ENCODE results near the gene XG. TPM values are rescaled to one million over a fixed set of nuclear protein-coding genes. Genes with fewer than 3 reads are reported as not detected.
"Not testable (repeated sequence)": the region's sequence is repeated elsewhere in the genome, so short reads cannot be mapped to it uniquely, and the experiment has no call there.

Gene XG
- total RNA-seq, result not detected

- H3K27ac Mint-ChIP-seq, result not testable (repeated sequence)
Measured at GRCh38 chrX:2751874-2752300, at the start of gene XG. Gene XG, plus strand, starts transcription at chrX:2752040. Its CDS starts 235 bp downstream, at chrX:2752275.

GRCh38 chrX:2703991-2704369, 47.9 kb upstream of the XG start:
- Mint-ChIP-seq H3K27me3 (no peaks in the 10 kb centered on the region), H3K4me1 (peaks cover 75% of the 10 kb centered on the region), H3K27ac (peak overlapping the region; percentile 51), H3K9me3 (peaks cover 5% of the 10 kb centered on the region), H3K36me3 (peaks cover 44% of the 10 kb centered on the region), H3K4me3 (peak overlapping the region; percentile 62)
- no peak for DNase-seq

More at GRCh38 chrX:2751874-2752300, at the start of gene XG:
- not testable (repeated sequence) for DNase-seq, H3K27me3 Mint-ChIP-seq, H3K36me3 Mint-ChIP-seq, H3K9me3 Mint-ChIP-seq, H3K4me1 Mint-ChIP-seq, H3K4me3 Mint-ChIP-seq

GRCh38 chrX:2705046-2705832, 46.6 kb upstream of the XG start:
- no peak for DNase-seq
- peaks cover 4% of the 10 kb centered on the region for H3K9me3 Mint-ChIP-seq
- peak overlapping the region; percentile 12 for H3K4me3 Mint-ChIP-seq
- peaks cover 34% of the 10 kb centered on the region for H3K36me3 Mint-ChIP-seq
- peak overlapping the region; percentile 38 for H3K27ac Mint-ChIP-seq
- H3K4me1 Mint-ChIP-seq, result peaks cover 84% of the 10 kb centered on the region
- H3K27me3 Mint-ChIP-seq, result no peaks in the 10 kb centered on the region

- Mint-ChIP-seq H3K27ac (peak overlapping the region; percentile 84), H3K9me3 (no peaks in the 10 kb centered on the region), H3K4me3 (peak overlapping the region; percentile 22), H3K4me1 (peaks cover 82% of the 10 kb centered on the region), H3K27me3 (no peaks in the 10 kb centered on the region), H3K36me3 (peaks cover 31% of the 10 kb centered on the region)
- DNase-seq, result peak; percentile 75
Measured at GRCh38 chrX:2707334-2707760, 44.5 kb upstream of the XG start.

GRCh38 chrX:2708021-2708420, 43.8 kb upstream of the XG start:
- Mint-ChIP-seq H3K4me1 (peaks cover 75% of the 10 kb centered on the region), H3K4me3 (peak overlapping the region; percentile 22), H3K9me3 (no peaks in the 10 kb centered on the region), H3K27me3 (no peaks in the 10 kb centered on the region), H3K27ac (peak overlapping the region; percentile 84), H3K36me3 (peaks cover 30% of the 10 kb centered on the region)
- no peak for DNase-seq

- no peak overlapping the region for H3K4me3 Mint-ChIP-seq
- H3K4me1 Mint-ChIP-seq, result peaks cover 68% of the 10 kb centered on the region
- no peak for DNase-seq
- H3K9me3 Mint-ChIP-seq, result no peaks in the 10 kb centered on the region
- peaks cover 29% of the 10 kb centered on the region for H3K36me3 Mint-ChIP-seq
- H3K27me3 Mint-ChIP-seq, result no peaks in the 10 kb centered on the region
- H3K27ac Mint-ChIP-seq, result peak overlapping the region; percentile 95
Measured at GRCh38 chrX:2708592-2709188, 43.1 kb upstream of the XG start.

GRCh38 chrX:2709556-2709955, 42.3 kb upstream of the XG start:
- Mint-ChIP-seq H3K36me3 (peaks cover 34% of the 10 kb centered on the region), H3K4me1 (peaks cover 65% of the 10 kb centered on the region), H3K27me3 (no peaks in the 10 kb centered on the region), H3K9me3 (no peaks in the 10 kb centered on the region), H3K27ac (peak overlapping the region; percentile 95), H3K4me3 (peak overlapping the region; percentile 61)
- no peak for DNase-seq

GRCh38 chrX:2710041-2710840, 41.6 kb upstream of the XG start:
- Mint-ChIP-seq H3K27ac (peak overlapping the region; percentile 95), H3K27me3 (no peaks in the 10 kb centered on the region), H3K4me1 (peaks cover 67% of the 10 kb centered on the region), H3K36me3 (peaks cover 33% of the 10 kb centered on the region), H3K9me3 (no peaks in the 10 kb centered on the region), H3K4me3 (peak overlapping the region; percentile 61)
- peak; percentile 53 for DNase-seq

GRCh38 chrX:2711441-2711840, 40.4 kb upstream of the XG start:
- no peaks in the 10 kb centered on the region for H3K9me3 Mint-ChIP-seq
- H3K4me3 Mint-ChIP-seq, result no peak overlapping the region
- peak overlapping the region; percentile 60 for H3K27ac Mint-ChIP-seq
- peaks cover 67% of the 10 kb centered on the region for H3K4me1 Mint-ChIP-seq
- DNase-seq, result no peak
- no peaks in the 10 kb centered on the region for H3K27me3 Mint-ChIP-seq
- H3K36me3 Mint-ChIP-seq, result peaks cover 38% of the 10 kb centered on the region

- H3K9me3 Mint-ChIP-seq, result no peaks in the 10 kb centered on the region
Measured at GRCh38 chrX:2712428-2712827, 39.4 kb upstream of the XG start.

GRCh38 chrX:2712890-2713840, 38.7 kb upstream of the XG start:
- DNase-seq, result no peak
- peaks cover 54% of the 10 kb centered on the region for H3K36me3 Mint-ChIP-seq
- no peak overlapping the region for H3K27ac Mint-ChIP-seq

More at GRCh38 chrX:2712428-2712827, 39.4 kb upstream of the XG start:
- Mint-ChIP-seq H3K36me3 (peaks cover 47% of the 10 kb centered on the region), H3K4me3 (no peak overlapping the region), H3K27ac (no peak overlapping the region), H3K27me3 (no peaks in the 10 kb centered on the region), H3K4me1 (peaks cover 69% of the 10 kb centered on the region)
- no peak for DNase-seq

GRCh38 chrX:2714551-2714950, 37.3 kb upstream of the XG start:
- H3K36me3 Mint-ChIP-seq, result peaks cover 61% of the 10 kb centered on the region
- peaks cover 59% of the 10 kb centered on the region for H3K4me1 Mint-ChIP-seq
- peak overlapping the region; percentile 22 for H3K4me3 Mint-ChIP-seq
- peak; percentile 41 for DNase-seq
- H3K9me3 Mint-ChIP-seq, result no peaks in the 10 kb centered on the region
- H3K27ac Mint-ChIP-seq, result peak overlapping the region; percentile 78
- H3K27me3 Mint-ChIP-seq, result no peaks in the 10 kb centered on the region

More at GRCh38 chrX:2712890-2713840, 38.7 kb upstream of the XG start:
- peaks cover 69% of the 10 kb centered on the region for H3K4me1 Mint-ChIP-seq
- no peak overlapping the region for H3K4me3 Mint-ChIP-seq
- H3K27me3 Mint-ChIP-seq, result no peaks in the 10 kb centered on the region
- H3K9me3 Mint-ChIP-seq, result no peaks in the 10 kb centered on the region

GRCh38 chrX:2715066-2715600, 36.7 kb upstream of the XG start:
- H3K27ac Mint-ChIP-seq, result peak overlapping the region; percentile 78
- no peak overlapping the region for H3K4me3 Mint-ChIP-seq
- H3K36me3 Mint-ChIP-seq, result peaks cover 66% of the 10 kb centered on the region
- H3K4me1 Mint-ChIP-seq, result peaks cover 53% of the 10 kb centered on the region
- H3K9me3 Mint-ChIP-seq, result no peaks in the 10 kb centered on the region
- H3K27me3 Mint-ChIP-seq, result no peaks in the 10 kb centered on the region
- no peak for DNase-seq

GRCh38 chrX:2717312-2717711, 34.5 kb upstream of the XG start:
- DNase-seq, result no peak
- H3K9me3 Mint-ChIP-seq, result no peaks in the 10 kb centered on the region
- H3K36me3 Mint-ChIP-seq, result peaks cover 60% of the 10 kb centered on the region
- H3K27ac Mint-ChIP-seq, result peak overlapping the region; percentile 69
- no peak overlapping the region for H3K4me3 Mint-ChIP-seq
- H3K27me3 Mint-ChIP-seq, result no peaks in the 10 kb centered on the region
- H3K4me1 Mint-ChIP-seq, result peaks cover 37% of the 10 kb centered on the region
